ENCODE data around the gene PAX8. TPM values are rescaled to one million over a fixed set of nuclear protein-coding genes. Genes with fewer than 3 reads are reported as not detected.

Gene PAX8
- total RNA-seq, 4 donors from 2014 or later, result 0.58 to 2.1 (median 1.1) TPM

- H3K27ac ChIP-seq (replicated peaks in 1 of 4), result no peak overlapping the region
- DNase-seq (ENCODE audit: extremely low spot score), result no peak
- H3K4me1 ChIP-seq, result no peaks in the 10 kb centered on the region
- intact Hi-C loops (cut with DNase I), result no loop called here
- no peaks in the 10 kb centered on the region for H3K36me3 ChIP-seq
- H3K27me3 ChIP-seq, result no peaks in the 10 kb centered on the region
- 95% methylated on average over 7 of the region's 7 CpGs for WGBS
- TF ChIP-seq CTCF (IDR thresholded peaks at IDR 0.05) (no peak), EP300 (IDR thresholded peaks at IDR 0.05) (no peak), POLR2AphosphoS5 (IDR thresholded peaks at IDR 0.05) (no peak), POLR2A (IDR thresholded peaks at IDR 0.05; ENCODE audit: low read depth) (no peak)
- no peak overlapping the region for H3K4me3 ChIP-seq
- no peaks in the 10 kb centered on the region for H3K9me3 ChIP-seq
Observed at GRCh38 chr2:113176696-113177355, 101.9 kb downstream of the PAX8 start.

GRCh38 chr2:113175736-113176695, 102.7 kb downstream of the PAX8 start:
- TF ChIP-seq POLR2A (IDR thresholded peaks at IDR 0.05; ENCODE audit: low read depth) (no peak), EP300 (IDR thresholded peaks at IDR 0.05) (no peak), CTCF (IDR thresholded peaks at IDR 0.05) (no peak), POLR2AphosphoS5 (IDR thresholded peaks at IDR 0.05) (no peak)
- intact Hi-C loops (cut with DNase I), result no loop called here
- Histone ChIP-seq H3K4me1 (no peaks in the 10 kb centered on the region), H3K9me3 (no peaks in the 10 kb centered on the region), H3K36me3 (no peaks in the 10 kb centered on the region), H3K27me3 (no peaks in the 10 kb centered on the region), H3K27ac (replicated peaks in 1 of 4) (no peak overlapping the region), H3K4me3 (no peak overlapping the region)
- 77% methylated on average over 9 of the region's 11 CpGs for WGBS
- DNase-seq (ENCODE audit: extremely low spot score), result no peak

DNA sequence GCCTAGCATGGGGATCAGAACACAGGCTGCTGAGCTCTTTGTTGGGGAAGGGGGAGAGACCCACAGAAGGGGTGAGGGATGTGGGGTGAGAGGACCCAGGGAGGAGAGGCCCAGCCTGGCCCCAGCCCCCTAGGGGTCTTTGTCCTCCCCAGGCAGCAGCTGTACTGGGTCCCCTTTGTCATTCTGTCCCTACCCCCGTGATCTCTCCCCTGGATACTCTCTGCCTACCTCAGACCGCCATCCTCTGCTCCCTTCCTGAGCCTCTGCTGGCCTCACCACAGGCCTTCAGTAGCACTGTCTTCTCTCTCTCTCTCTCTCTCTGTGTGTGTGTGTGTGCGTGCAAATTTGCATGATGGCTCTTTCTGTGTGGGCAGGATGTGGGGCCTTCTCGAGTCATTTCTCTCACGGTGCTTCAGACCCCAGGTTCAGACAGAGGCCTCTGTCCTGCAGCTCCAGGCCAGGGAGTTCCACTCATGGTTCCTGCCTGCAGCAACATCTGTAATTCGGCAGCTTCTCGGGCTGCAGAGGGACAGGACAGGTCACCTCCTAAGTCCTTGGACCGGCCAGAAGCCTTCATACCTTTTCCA, 103.6 kb downstream of the PAX8 start:
- H3K4me3 ChIP-seq, result peak overlapping the region in 2 of 4 donors; percentile 29 to 48
- intact Hi-C loops (cut with DNase I), result no loop called here
- no peaks in the 10 kb centered on the region for H3K9me3 ChIP-seq
- DNase-seq (ENCODE audit: extremely low spot score), result no peak
- 54% methylated on average over 7 of the region's 8 CpGs for WGBS
- no peak overlapping the region for H3K27ac ChIP-seq (replicated peaks in 1 of 4)
- H3K27me3 ChIP-seq, result no peaks in the 10 kb centered on the region
- TF ChIP-seq POLR2A (IDR thresholded peaks at IDR 0.05; ENCODE audit: low read depth) (no peak), CTCF (IDR thresholded peaks at IDR 0.05) (no peak), EP300 (IDR thresholded peaks at IDR 0.05) (no peak)
- no peaks in the 10 kb centered on the region for H3K36me3 ChIP-seq
- no peaks in the 10 kb centered on the region for H3K4me1 ChIP-seq

DNA sequence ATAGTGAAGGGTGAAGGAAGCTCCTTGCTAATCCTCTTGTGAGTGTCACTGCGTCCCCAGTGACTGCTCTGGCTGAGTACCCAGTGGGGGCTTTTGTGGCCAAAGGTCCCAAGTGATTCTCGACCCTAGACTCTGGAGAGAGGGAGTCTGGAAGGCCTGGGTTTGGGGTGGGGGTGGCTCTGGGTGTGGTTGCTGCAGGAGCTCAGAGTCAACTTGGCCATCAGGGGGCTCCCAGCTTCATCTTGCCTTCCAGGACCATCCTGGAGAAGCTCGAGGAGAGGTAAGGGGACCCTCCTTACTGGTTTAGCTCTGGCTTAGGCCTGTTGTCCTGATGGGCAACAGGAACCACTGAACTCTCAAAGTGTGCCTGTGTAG, 104.4 kb downstream of the PAX8 start:
- H3K4me1 ChIP-seq, result no peaks in the 10 kb centered on the region
- H3K27ac ChIP-seq (replicated peaks in 1 of 4), result peak overlapping the region in 1 of 4 donors; percentile 23
- WGBS, result 74% methylated on average over 3 of the region's 3 CpGs
- DNase-seq (ENCODE audit: extremely low spot score), result no peak
- H3K9me3 ChIP-seq, result no peaks in the 10 kb centered on the region
- peak overlapping the region; percentile 22 to 48 (median 31) for H3K4me3 ChIP-seq
- no peak for TF ChIP-seq POLR2A (IDR thresholded peaks at IDR 0.05; ENCODE audit: low read depth)
- no peak for TF ChIP-seq CTCF (IDR thresholded peaks at IDR 0.05)
- no peak for TF ChIP-seq POLR2AphosphoS5 (IDR thresholded peaks at IDR 0.05)
- TF ChIP-seq EP300 (IDR thresholded peaks at IDR 0.05), result no peak
- no peaks in the 10 kb centered on the region for H3K36me3 ChIP-seq
- intact Hi-C loops (cut with DNase I), result no loop called here
- no peaks in the 10 kb centered on the region for H3K27me3 ChIP-seq
